Testis (tissue), 3 donors: ENCODE measurements around the gene ADAD2. TPM values are rescaled to one million over a fixed set of nuclear protein-coding genes. Genes with fewer than 3 reads are reported as not detected.

Experiments
- DNase-seq: peaks from one replicate; pipeline ENCODE4 v3.0.0-alpha.2; 2019
- H3K27ac ChIP-seq, 2 donors: fragments of 200-600 bp; sonication (generic); one replicate each; pipeline ENCODE4 v1.5.1; 2019
- H3K27me3 ChIP-seq: fragments of 200-600 bp; sonication (generic); one replicate; pipeline ENCODE4 v1.5.1; 2019
- H3K36me3 ChIP-seq: fragments of 200-600 bp; sonication (generic); one replicate; pipeline ENCODE4 v1.5.1; 2017; ENCODE audit warnings: low read depth; ENCODE audit errors: missing control alignments
- H3K4me1 ChIP-seq: fragments of 200-600 bp; sonication (generic); one replicate; pipeline ENCODE4 v1.5.1; 2019
- H3K4me3 ChIP-seq, 2 donors: fragments of 200-600 bp; sonication (generic); one replicate each; pipeline ENCODE4 v1.5.1; 2017 to 2019
- H3K9me3 ChIP-seq: fragments of 200-600 bp; sonication (generic); one replicate; pipeline ENCODE4 v1.5.1; 2017
- CTCF ChIP-seq, 3 experiments: fragments of 450-650 bp in 2 of 3; fragments of 200-600 bp in 1 of 3; sonication (generic) in 1 of 3; IDR thresholded peaks; one replicate each; pipeline ENCODE4 v1.5.1; 2016 to 2019; ENCODE audit warnings: antibody characterized with exemption in 3 of 3, mild to moderate bottlenecking in 2 of 3, moderate library complexity in 1 of 3
- POLR2A ChIP-seq: fragments of 450-650 bp; IDR thresholded peaks from one replicate; pipeline ENCODE4 v1.6.1; 2017; ENCODE audit warnings: antibody characterized with exemption, mild to moderate bottlenecking, moderate library complexity
- WGBS, 2 donors: methylation state at CpG; one replicate each; pipeline ENCODE4 v1.1.5; 2018; 5-methylcytosine and 5-hydroxymethylcytosine counted together
- intact Hi-C: fragments of 100-400 bp; cut with DNase I; formaldehyde crosslinking; loops from one replicate; pipeline ENCODE4 v1.15.1; 2023; ENCODE audit warnings: low total_unique reads
- polyA plus RNA-seq: library from polyadenylated mRNA; stranded (reverse); fragments of 350-450 nt; fragmentation: Illumina TruSeq; extraction: RNeasy Lipid Tissue Mini Kit (QIAGEN cat#74804); gene quantifications from one replicate; pipeline ENCODE4 v1.2.3, GENCODE V29; 2014; ENCODE audit warnings: low read depth, low replicate concordance; ENCODE audit not compliant: insufficient read depth
- total RNA-seq, 2 donors: library from RNA; depleted of rRNA; stranded (reverse); fragments of >200 nt; gene quantifications; one replicate each; pipeline ENCODE4 v1.2.3, GENCODE V29; 2016

ADAD2 gene
- total and polyA plus RNA-seq, 3 donors from 2014 or later = 98.4 to 174 (median 133) TPM

GRCh38 chr16:84246679-84247077, 55.7 kb downstream of the ADAD2 start:
- WGBS, 2 donors = 74 to 75% methylated on average over 5 of the region's 5 CpGs
- no peaks in the 10 kb centered on the region for H3K27me3 ChIP-seq
- no peaks in the 10 kb centered on the region for H3K36me3 ChIP-seq
- H3K9me3 ChIP-seq = no peaks in the 10 kb centered on the region
- no peak overlapping the region for H3K4me3 ChIP-seq
- no peak for DNase-seq
- TF ChIP-seq POLR2A = no peak
- no peak for TF ChIP-seq CTCF (IDR thresholded peaks at IDR 0.05)
- no peaks in the 10 kb centered on the region for H3K4me1 ChIP-seq
- no peak overlapping the region for H3K27ac ChIP-seq
- intact Hi-C loops = no loop called here

Other genes starting within 250 kb of the ADAD2 start
- gene OSGIN1, start 237.9 kb upstream of the ADAD2 start, total RNA-seq = 10 to 100 TPM; 12.3 to 13.5 TPM
- gene OSGIN1, start 237.9 kb upstream of the ADAD2 start, polyA plus RNA-seq = 18.5 TPM
- gene NECAB2, start 222.9 kb upstream of the ADAD2 start, total RNA-seq = 10 to 100 TPM in 1 of 2 donors, 1 to 10 TPM in 1; 9.5 to 13.9 TPM
- gene NECAB2, start 222.9 kb upstream of the ADAD2 start, polyA plus RNA-seq = 12.9 TPM
- gene SLC38A8, start 148.4 kb upstream of the ADAD2 start, total RNA-seq = under 1 TPM; 0.39 to 0.43 TPM
- gene SLC38A8, start 148.4 kb upstream of the ADAD2 start, polyA plus RNA-seq = 0.33 TPM
- 100 to 1,000 TPM; 104 to 122 TPM for gene MBTPS1, start 74.2 kb upstream of the ADAD2 start, total RNA-seq
- 59.0 TPM for gene MBTPS1, start 74.2 kb upstream of the ADAD2 start, polyA plus RNA-seq
- 10 to 100 TPM; 31.3 to 37.9 TPM for gene HSDL1, start 46.0 kb upstream of the ADAD2 start, total RNA-seq
- 29.0 TPM for gene HSDL1, start 46.0 kb upstream of the ADAD2 start, polyA plus RNA-seq
- 10 to 100 TPM; 50.9 to 89.4 TPM for gene DNAAF1, start 45.8 kb upstream of the ADAD2 start, total RNA-seq
- gene DNAAF1, start 45.8 kb upstream of the ADAD2 start, polyA plus RNA-seq = 161 TPM
- 100 to 1,000 TPM; 101 TPM for gene TAF1C, start 4.1 kb upstream of the ADAD2 start, total RNA-seq
- 42.1 TPM for gene TAF1C, start 4.1 kb upstream of the ADAD2 start, polyA plus RNA-seq
- under 1 TPM; 0.06 to 0.08 TPM for gene KCNG4, start 48.9 kb downstream of the ADAD2 start, total RNA-seq
- not detected for gene KCNG4, start 48.9 kb downstream of the ADAD2 start, polyA plus RNA-seq
- gene WFDC1, start 103.7 kb downstream of the ADAD2 start, total RNA-seq = 10 to 100 TPM; 18.9 to 23.5 TPM
- 16.4 TPM for gene WFDC1, start 103.7 kb downstream of the ADAD2 start, polyA plus RNA-seq
- gene ATP2C2, start 177.4 kb downstream of the ADAD2 start, total RNA-seq = 1 to 10 TPM; 1.1 to 3.0 TPM
- gene ATP2C2, start 177.4 kb downstream of the ADAD2 start, polyA plus RNA-seq = 5.8 TPM